Activated CD4-positive, alpha-beta T cell treated with anti-CD3 and anti-CD28 coated beads, Interleukin-2, amount 50 U/mL, for 16 hours (primary cell): ENCODE results near the gene LBX2.
"Not testable (repeated sequence)": the region's sequence is repeated elsewhere in the genome, so short reads cannot be mapped to it uniquely, and the experiment has no call there.

Source experiments
- DNase-seq: peaks from one replicate; pipeline ENCODE4 v3.0.0-alpha.2; 2020

LBX2 gene

GRCh38 chr2:74481961-74482800 is 17.2 kb downstream of the LBX2 start:
- DNase-seq, result peak; percentile 67

- DNase-seq, result no peak
Observed at GRCh38 chr2:74481431-74481830, 18.0 kb downstream of the LBX2 start.

GRCh38 chr2:74474899-74475298 is 24.5 kb downstream of the LBX2 start:
- DNase-seq, result no peak

GRCh38 chr2:74474481-74474880 is 24.9 kb downstream of the LBX2 start:
- no peak for DNase-seq

DNA sequence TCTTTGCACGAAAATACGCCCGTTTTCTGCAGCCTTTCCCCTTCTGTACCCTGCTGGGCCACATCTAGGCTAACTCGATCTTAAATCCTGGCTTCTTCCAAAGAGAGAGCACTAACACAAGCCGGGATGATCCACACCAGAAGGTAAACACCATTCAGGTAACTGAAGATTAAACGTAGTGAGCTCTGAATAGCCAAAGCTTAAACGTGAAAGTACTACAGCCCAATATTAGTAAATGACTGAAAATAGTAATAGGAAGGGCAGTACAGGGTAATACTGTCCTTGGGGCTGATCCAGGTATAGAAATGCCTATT is 26.5 kb downstream of the LBX2 start:
- no peak for DNase-seq

DNA sequence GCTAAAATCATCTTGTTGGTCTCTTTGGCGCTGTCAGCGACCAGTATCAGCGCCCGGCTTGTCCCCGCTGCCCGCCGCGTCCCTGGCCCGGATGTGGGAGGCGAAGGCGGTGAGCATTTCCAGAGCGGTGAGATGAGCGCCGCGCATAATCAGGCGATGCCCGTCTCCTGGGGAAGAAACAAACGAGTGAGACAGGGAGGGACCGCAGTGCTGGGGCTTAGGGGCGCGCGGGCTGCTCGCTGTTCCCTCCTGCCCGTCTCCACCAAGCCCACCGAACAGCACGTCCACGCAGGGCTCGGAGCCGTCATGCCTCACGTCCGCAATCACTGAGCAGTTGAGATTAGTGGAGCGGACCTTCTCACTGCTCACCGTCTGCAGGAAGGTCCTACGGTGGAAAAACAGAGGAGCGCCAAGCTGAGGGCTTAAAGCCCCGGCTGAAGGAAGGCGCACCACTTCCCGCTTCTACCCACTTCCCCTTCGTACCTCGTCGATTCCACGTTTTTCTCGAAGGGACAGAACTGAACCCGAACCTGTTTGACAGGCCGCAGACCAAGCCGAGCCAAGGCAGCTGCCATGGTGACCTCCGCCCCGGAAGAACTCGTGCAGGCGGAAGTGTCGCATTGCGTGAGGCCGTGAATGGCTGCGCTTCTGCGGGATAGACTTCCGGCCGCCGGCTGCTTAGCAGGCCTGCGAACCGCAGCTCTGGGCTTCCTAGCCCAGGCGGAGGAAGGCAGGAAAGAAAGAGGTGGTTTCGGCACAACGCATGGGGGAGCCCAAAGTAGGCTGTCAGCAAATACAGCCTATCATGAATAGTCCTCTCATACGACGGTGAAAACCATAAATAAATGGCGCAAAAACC is 27.1 kb downstream of the LBX2 start, which contains the start of gene MRPL53:
MRPL53 (minus strand) TSS at position 595 of the 859 bp plus-strand sequence; CDS start at position 575, 20 bp downstream.
- peak; percentile 97 for DNase-seq

DNA sequence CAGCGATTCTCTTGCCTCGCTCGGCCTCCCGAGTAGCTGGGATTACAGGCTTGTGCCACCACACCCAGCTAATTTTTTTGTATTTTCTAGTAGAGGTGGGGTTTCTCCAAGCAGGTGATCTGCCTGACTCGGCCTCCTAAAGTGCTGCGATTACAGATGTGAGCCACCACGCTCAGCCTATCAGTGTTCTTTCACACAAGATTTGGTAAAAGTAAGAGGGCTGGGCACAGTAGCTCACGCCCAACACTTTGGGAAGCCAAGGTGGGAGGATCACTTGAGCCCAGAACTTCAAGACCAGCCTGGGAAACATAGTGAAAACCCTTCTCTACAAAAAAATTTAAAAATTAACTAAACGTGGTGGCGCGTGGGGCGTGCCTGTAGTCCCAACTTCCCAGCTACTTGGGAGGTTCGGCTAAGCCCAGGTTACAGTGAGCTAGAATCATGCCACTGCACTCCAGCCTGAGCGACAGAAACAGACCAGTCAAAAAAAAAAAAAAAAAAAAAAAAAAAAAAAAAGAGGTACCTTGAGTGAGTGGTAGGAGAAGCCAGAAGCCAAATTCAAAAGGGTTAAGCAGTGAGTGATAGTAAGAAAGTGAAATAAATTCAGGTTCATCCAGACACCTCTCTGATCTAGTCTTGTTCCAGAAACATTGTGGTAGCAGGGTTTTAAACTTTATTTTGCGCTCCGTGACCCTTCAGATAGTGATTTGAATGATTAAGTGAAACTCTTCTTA is 27.9 kb downstream of the LBX2 start:
- DNase-seq, result no peak

GRCh38 chr2:74470742-74471141 is 28.7 kb downstream of the LBX2 start:
- DNase-seq, result not testable (repeated sequence)

DNA sequence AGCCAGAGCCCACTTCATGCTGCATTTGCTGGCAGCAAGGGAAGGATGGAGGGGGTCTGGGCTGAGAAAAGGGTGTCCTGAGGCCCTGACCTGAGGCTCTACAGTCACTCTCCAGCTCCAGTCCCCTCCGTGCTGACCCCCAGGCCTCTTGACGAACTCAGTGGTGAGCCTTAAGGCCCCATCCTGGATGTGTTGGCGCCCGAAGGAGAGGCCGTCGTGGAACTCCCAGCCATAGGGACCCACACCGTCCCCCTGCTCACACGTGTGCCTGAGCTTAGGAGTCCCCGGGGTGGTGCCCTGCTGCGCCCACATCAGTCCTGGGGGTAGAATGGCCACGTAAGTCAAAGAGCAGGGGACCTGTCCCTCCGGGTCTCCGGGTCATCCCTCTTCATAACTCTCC is 35.0 kb downstream of the LBX2 start:
- DNase-seq, result no peak

- no peak for DNase-seq
Observed at GRCh38 chr2:74462786-74463105, 36.7 kb downstream of the LBX2 start.

DNA sequence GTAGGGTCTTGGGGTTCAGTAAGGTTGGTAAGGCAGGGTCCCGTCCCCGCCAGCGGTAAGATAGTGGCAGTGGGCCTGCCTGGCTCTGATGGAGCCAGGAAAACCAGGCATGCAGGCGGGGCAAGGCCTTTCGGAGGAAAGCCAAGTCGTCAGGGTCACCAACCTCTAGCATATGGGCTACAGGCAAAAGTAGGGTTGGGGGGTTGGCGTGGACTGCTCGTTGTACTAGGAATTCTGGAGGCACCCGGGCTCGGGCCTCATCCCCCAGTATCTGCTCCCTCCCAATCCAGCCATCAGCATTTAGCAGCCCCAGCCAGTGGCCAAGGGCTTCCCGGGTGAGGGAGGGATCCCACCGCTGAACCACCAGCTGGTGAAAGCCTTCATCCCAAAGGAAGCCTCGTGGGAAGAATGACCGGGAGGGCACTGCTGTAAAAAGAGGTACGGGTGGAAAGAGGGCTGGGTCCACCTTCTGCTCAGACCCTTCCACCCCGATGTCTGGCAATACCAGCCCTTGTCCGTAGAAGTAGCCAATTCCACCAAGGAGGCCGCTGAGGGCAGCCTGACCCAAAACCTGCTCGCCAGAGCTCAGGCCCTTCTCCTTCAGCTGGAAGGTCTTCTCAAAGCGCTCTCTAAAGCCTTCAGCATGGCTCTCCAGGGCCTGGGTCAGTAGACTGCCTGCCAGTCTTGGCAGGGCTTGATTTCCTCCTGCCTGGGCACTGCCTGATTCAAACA is 37.2 kb downstream of the LBX2 start:
- DNase-seq, result no peak

DNA sequence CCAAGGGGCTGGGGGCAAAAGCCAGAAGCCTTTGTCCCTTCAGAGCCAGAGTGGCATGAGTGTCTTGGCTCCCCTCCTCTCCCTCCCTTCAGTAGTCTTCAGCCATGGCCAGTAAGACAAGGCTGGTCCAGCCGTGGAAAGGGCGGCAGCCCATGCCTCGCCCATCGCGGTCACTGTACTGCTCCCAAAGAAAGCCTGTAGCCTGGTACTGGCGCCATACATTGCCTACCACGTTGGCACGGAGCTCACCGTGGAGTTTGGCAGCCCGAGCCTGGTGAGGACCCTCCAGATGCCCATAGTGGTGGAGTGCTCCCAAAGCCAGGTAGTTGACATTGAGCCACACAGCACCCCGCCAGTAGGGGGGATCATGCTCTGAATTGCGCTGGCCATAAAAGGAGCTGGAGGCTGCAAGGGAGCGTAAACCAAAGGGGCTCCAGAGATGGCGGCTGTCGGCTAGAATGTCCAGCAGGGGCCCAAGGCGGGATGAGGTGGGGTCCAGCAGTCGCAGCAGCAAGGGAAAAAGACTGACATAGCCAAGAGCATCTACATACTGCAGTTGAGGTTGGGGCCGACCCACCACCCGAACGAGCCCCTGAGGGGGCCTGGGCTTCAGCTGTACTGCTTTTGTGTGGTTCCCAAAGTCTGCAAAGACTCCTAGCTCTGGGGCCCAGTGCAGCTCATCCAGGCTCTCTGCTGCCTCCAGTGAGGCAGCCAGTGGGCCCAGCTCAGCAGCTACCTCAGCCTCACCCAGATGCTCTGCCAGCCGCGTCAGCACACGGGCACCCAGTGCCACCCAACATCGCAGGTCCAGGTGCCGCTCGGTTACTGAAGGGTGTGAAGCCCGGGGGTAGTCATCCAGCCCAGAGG is 38.0 kb downstream of the LBX2 start:
- no peak for DNase-seq

- not testable (repeated sequence) for DNase-seq
Observed at GRCh38 chr2:74460187-74460586, 39.2 kb downstream of the LBX2 start.

DNA sequence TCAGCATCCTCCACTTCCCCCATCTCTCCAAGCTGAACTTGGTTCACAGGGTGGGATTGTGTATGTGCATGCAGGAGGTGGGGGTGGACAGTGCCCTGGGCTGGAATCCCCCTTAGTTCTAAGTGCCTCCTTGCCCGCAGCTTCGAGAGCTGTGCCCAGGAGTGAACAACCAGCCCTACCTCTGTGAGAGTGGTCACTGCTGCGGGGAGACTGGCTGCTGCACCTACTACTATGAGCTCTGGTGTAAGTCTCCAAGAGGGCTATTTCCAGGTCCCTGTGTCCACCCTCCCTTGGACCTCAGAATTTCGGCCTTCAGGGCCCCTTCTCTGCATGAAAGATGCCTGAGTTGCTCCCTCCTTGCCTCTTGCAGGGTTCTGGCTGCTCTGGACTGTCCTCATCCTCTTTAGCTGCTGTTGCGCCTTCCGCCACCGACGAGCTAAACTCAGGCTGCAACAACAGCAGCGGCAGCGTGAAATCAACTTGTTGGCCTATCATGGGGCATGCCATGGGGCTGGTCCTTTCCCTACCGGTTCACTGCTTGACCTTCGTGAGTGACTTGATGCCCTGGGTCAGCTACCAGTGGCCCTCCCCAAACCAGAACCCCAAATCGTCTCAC is 39.8 kb downstream of the LBX2 start:
- DNase-seq, result not testable (repeated sequence)

DNA sequence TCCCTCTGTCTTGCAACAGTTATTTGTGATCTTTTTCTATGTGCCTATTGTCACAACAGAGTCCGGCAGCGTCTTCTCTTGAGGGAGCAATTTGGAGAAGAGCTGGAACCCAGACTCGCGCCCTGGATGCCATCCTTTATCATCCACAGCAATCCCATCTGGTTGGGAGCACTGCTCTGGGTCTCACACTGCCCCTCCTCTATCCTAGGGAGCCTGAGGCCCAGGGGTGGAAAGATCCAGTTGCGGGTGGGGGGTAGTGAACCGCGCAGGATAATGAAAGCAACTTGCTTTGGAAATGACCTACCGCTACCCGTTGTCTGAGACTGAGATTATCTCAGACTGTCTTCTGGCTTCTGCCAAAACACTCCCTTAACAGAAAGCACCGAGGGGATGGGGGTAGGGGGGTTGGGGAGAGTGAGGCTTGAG is 40.5 kb downstream of the LBX2 start:
- DNase-seq, result no peak

DNA sequence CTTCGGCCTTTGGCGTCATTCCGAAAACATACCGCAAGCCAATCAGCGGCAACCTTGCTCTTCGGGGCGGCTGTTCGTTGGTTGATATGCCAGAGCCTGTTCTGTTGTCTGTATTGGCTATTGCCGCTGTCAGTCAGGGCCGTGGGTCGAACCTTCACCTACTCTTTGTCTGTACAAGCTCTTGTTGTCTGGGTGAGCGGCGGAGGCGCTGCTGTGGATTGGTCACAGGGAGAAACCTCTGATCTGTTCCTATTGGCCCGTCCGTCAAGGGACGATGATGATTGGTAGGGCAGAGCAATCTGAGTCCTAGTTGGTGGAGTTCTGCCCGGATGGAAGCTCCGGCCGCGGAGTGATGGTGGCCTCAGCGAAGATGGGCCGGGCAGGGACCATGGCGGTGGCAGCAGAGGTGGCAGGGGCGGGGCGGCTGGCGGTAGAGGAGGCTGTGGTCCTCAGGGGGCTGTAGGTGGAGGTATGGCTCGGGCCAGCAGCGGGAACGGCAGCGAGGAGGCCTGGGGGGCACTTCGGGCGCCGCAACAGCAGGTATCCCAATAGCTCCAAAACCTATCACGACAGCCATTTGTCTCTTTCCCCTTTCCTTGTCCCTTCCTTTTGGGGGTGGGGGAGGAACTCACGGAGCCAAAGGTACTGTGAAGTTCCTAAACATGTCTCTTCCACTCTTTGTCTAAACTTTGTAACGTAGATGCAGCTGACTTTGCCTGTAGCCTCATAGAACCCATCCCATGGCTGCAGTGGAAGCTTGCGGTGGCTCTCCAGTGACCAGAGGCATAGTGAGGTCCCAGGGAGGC is 41.1 kb downstream of the LBX2 start, which contains the start of gene WBP1:
WBP1 (plus strand) TSS at position 307 of the 806 bp plus-strand sequence; CDS start at position 472, 165 bp downstream.
- peak; percentile 100 for DNase-seq

DNA sequence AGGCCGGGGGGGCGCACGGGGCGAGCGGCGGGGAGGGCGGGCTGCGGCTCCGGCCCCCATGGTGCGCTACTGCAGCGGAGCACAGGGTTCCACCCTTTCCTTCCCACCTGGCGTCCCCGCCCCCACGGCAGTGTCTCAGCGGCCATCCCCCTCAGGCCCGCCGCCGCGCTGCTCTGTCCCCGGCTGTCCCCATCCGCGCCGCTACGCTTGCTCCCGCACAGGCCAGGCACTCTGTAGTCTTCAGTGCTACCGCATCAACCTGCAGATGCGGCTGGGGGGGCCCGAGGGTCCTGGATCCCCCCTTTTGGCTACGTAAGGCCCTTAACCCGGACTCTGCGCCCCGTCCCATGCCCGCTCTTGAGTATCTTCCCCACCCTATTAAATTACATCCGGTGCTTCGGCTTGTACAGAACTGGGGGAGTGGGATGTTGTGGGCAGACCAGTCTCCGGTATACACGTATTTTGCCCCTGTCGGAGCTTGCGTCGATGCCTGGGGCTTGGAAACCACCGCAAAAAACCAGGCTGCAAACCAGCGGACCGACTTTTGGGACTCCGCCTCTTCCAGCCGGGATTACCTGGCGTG is 41.8 kb downstream of the LBX2 start:
- peak; percentile 78 for DNase-seq

- DNase-seq, result no peak
Observed at GRCh38 chr2:74457129-74457548, 42.3 kb downstream of the LBX2 start.

DNA sequence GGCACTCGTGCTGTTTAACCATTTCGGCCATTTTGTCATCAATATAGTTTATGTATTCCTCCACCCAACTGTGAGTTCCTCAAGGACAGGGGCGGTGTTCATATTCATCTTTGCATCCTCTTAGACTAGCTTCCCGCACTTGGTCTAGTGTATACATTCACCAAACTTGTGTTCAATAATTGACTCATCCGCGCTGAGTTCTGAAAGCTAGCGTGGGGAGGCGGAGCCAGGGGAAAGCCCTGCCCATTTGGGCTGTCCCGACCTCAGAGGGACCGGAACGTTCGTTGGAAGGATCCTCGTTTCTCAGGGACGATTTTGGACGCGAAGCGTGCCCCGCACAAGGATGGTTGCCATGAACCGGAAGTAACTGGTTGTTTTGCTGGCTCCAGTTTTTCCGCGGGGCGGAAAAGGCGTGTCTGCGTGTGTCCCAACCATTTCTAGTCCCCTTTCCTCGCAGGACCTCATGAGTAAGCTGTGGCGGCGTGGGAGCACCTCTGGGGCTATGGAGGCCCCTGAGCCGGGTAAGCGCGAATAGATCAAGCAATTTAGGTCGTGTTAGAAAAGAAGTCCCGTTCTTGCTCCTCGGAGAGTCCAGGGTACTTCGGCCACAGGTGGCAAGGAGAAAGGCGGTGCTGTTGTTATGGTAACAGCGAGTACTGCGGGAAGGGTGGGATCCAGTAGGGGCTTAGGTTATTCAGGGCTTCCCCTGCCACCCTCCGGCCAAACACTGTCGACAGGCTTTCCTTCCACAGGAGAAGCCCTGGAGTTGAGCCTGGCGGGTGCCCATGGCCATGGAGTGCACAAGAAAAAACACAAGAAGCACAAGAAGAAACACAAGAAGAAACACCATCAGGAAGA is 44.5 kb downstream of the LBX2 start, which contains the start of gene INO80B:
INO80B (plus strand) TSS at position 434 of the 858 bp plus-strand sequence; CDS start at position 464, 30 bp downstream.
- DNase-seq, result peak; percentile 99
